Activated T-cell treated with anti-CD3 and anti-CD28 coated beads for 48 hours (primary cell): Measurements from ENCODE around the gene ZDHHC14.
"Not testable (repeated sequence)": the region's sequence is repeated elsewhere in the genome, so short reads cannot be mapped to it uniquely, and the experiment has no call there.

ENCODE experiments used
- DNase-seq: peaks from one replicate; pipeline ENCODE4 v3.0.0-alpha.2; 2020; ENCODE audit warnings: low read depth

Gene ZDHHC14

DNA sequence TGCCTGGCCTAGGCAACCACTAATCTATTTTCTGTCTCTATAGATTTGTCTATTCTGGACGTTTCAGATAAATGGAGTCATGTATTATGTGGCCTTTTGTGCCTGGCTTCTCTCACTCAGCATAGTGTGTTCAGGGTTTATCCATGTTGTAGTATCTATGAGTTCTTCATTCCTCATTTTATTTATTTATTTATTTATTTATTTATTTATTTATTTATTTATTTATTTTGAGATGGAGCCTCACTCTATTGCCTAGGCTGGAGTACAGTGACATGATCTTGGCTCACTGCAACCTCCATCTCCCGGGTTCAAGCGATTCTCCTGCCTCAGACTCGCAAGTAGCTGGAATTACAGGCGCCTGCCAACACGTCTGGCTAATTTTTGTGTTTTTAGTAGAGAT lies 86.3 kb downstream of the ZDHHC14 start:
- not testable (repeated sequence) for DNase-seq

DNA sequence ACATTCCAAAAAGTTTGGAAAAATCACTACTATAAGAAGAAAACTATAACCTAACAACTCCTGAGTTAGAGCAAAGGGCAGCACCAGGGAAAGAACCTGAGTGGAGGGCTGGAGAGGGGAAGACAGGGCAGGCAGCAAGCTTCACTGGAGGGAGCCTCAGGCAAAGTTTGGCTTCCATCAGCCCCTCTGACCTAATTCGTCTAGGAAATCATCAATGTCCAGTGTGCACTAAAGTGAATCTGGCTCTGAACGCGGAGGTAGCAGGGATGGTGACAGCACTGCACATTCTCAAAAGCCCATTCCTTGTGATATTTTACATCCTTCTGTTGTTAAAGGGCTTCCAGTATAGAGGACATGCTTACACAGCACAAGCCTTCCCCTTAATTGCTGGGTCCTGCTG lies 87.1 kb downstream of the ZDHHC14 start:
- DNase-seq: no peak

DNA sequence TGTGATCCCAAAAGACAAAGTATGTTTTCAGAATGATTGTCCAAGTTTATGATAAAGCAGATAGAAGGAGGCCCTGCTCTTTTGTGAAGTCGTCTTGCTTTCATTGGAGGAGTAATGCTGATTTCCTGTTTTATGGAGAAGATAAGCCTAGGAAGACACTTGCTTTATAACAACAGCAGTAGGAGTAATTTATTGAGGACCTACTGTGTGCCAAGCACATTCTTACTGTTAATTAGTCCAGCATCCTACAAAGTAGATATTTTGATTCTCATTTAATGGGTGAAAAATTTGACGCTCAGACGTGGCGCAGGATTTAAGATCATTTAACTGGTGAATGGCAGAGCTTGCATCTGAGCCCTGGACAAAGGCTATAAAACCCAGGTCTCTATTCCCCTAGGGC lies 87.6 kb downstream of the ZDHHC14 start:
- no peak for DNase-seq

DNA sequence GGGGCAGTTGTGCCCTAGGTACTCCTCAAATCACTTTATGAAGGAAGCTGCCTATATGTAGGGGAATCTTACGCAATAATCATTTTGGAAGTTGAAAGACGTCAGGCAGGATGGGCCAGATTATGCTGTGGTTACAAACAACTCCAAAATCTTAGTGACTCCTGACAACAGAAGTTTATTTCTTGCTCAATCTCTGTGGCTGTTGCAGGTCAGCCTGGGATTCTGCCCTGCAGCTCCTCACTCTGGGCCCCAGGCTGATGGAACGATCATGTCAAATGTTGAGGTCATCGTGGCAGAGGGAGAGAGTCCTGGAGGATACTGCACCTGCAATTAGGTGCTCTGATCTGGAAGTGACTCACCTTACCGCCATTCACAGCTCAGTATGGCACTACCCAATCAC lies 88.4 kb downstream of the ZDHHC14 start:
- DNase-seq: no peak

DNA sequence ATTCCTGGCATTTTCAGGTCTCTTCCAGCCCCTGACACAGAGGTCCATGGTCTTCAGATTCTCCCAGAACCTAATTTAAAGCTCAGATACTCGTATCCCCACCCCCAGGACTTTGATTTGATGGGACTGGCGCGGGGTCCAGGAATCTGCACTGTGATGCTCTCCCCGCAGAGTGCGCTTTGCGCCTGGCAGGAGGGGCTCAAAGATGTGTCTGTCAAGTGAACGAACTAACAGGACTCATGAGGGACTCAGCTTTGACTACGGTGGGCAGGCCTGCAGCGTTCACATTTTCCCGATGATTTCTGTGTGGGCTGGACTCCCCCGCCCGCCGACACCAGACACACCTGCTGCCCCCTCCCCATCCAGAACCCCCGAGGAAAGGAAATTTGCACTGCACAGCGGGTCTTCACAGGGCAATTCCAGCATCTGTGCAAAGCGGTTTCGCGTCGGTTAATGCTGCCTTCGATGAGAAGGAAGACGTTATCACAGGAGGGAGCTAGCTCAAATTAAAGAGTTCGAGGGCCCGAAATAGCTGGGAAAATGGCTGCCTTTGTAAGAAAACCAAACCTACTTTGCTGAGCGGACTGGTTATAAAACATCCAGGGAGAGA lies 90.2 kb downstream of the ZDHHC14 start:
- DNase-seq: no peak

DNA sequence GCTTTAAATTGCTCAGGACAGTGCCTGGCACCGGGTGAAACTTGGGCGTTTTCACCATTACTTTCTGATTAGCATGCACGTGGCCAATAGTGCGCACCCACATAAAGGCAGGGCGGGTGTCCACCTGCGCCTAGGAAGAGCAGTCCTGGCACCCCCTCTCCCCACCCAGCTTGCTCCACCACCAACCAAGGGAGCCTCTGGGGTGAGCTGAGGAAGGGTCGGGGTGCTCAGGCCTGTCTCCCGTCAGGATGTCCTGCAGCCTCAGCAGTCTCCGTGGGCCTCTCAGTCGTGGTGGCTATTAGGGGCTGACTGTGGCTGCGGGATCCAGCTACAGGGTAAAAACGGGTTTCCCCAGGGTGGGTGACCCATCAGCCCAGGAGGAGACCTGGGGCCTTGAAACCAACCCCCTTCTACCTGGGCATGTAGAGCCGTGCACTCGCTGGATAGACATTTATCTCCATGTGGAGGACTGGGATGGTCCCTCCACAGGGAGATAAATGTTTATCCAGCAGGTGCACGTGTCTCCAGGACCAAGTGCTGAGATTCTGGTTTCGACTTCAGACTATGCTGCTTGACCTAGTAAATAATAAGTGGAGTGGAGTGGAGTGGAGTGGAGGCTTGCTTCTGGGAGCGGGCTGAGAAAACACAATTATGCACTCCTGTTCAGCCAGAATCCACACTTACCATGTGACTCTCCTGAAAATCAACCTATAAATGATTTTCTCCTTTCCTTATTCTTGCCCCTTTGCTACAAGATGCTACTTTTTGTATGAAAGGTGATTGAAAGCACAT lies 91.1 kb downstream of the ZDHHC14 start:
- no peak for DNase-seq

DNA sequence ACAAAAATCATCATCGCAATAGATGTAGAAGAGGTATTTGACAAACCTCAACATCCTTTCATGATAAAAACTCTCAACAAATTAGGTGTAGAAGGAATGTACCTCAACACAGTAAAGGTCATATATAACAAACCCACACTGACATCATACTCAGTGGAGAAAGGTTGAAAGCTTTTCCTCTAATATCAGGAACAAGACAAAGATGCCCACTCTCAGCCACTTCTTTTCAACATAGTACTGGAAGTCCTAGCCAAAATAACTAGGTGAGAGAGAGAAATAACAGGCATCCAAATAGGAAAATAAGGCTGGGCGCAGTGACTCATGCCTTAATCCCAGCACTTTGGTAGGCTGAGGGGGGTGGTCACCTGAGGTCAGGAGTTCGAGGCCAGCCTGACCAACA lies 95.8 kb downstream of the ZDHHC14 start:
- DNase-seq: no peak

DNA sequence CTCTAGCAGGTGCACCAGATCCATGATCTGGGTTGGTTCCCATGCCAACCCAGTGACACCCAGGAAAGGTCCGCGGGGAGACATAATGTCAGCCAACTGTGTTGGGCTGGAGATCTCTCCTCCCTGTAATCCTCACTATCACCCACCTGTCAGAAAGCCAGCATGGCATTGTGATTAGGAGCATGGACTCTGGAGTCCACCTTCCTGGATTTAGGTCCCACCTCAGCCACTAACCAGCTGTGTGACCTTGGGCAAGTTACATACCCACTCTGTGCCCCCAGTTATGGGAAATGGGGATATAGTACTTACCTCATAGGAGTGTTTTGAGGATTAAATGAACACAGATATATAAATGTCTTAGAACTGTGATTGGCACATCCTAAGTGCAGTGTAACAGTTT lies 97.9 kb downstream of the ZDHHC14 start:
- DNase-seq: no peak

DNA sequence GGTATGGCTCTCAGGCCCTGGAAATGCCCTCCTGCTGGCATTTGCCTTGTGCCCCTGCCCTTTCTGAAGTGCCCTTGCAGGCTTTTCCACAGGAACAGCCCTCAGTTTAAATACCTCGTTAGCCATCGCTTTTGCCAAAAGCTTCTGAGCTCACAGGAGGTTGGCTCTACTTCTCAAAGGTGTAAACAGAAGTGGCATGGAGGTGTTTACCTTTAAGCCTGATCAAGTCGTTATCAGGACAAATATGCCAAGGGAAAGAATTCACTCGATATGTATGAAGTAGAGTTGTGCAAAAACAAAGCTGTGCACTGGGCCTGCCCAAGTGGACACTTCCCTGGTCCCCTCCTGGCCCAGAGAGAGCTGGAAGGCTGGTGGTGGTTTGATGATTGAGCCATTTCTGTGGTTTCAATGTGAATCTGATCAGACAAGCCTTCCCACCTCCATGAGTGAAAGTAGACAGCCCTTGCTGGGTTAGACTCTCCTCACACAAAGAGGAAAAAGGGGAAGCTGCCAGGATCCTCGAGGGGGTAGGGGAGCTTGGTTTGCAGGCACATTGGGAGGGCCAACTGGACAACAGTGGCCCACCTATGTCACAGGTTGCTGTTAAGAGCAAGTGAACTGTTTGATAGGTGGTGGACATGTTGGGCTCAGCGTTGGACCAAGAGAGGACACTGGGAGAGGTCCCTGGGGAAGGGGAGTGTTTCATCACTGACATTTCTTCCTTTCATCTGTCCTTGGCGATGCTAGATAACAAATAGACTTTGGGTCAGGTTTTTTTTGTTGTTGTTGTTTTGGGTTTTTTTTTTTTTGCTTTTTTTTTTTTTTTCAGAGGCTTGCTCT lies 98.7 kb downstream of the ZDHHC14 start:
- DNase-seq: no peak

DNA sequence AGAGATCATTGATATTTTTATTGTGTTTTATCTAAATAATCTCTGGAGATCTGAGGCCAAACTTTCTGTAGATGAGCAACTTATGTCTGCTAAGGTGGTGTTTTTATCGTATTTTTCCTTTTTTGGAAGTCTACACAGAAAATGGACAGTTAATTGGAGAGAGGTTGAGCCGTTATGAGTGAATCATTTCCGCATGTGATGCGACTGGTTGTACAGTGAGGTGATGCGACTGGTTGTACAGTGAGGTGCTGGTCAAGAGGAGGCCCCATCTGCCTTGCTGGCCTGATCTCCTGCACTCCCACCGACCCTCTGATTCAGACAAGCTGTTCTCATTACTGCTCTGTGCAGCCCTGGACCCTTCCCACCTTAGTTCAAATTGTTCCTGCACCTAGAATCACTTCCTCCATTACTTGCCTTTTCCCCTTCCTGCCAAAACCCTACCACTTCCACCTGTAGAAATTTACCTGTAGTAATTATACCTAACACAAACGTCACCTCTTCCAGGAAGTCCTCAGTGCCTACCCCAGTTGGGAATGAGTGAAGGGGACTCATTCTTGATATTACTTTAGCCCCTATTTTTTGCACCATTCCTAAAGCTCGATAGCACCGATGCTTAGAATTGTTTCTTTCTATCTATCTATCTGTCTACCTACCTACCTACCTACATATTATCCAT lies 100.3 kb downstream of the ZDHHC14 start:
- no peak for DNase-seq

DNA sequence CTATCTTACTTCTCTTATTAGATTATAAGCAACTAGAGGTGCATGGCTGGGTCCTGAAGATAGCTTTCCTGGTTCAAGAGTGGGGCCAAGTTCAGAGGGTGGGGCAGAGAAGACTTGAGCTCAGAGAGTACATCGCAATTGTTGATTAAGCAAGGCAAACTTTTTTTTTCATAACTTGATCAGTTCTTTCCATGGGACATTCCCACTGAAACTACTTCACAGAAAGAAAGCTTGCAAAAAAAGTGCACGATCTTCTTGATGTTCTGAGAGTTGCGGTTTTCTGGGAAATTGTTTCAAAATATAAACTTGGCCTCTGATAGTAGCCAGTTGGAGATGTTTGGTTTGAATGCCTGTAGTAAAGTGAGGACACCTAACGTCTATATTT lies 100.9 kb downstream of the ZDHHC14 start:
- no peak for DNase-seq

DNA sequence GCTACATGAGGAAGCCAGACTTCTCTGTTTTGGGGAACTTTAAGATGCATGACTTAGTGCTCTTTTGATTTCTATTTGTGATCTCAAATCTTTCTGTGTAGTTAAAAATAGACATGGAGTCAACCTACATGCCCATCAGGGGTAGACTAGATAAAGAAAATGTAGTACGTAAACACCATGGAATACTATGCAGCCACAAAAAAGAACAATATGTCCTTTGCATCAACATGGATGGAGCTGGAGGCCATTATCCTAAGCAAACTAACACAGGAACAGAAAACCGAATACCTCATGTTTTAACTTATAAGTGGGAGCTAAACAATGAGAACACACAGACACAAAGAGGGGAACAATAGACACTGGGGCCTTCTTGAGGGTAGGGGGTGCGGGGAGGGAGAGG lies 102.8 kb downstream of the ZDHHC14 start:
- no peak for DNase-seq

DNA sequence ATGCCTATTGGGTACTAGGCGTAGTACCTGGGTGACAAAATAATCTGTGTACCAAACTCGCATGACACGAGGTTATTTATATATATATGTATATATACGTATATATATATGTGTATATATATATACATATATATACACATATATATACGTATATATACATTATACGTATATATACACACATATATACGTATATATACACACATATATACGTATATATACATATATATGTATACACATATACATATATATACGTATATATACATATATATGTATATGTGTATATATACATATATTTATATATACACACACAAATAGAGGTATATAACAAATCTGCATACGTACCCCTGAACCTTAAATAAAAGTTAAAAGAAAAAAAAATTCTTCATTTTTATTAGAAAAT lies 103.2 kb downstream of the ZDHHC14 start:
- DNase-seq: no peak

DNA sequence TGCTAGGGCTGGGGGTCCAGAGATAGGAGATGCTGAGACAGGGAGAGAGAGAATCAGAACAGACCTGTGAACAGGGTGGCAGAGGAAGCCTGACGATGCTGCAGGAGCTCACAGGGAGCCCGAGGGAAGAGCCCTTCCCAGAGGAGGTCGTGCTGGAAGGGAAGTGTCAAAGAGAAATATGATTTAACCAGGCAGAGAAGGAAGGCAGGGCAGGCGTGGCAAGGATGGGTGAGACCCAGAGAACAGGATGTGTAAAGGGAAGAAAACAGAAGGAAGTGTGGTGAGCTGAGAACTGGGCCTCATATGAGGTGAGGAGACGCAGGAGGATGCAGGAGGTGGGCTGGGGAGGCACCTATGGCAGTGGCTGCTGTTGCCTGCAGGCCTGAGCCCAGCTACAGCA lies 105.6 kb downstream of the ZDHHC14 start:
- no peak for DNase-seq

DNA sequence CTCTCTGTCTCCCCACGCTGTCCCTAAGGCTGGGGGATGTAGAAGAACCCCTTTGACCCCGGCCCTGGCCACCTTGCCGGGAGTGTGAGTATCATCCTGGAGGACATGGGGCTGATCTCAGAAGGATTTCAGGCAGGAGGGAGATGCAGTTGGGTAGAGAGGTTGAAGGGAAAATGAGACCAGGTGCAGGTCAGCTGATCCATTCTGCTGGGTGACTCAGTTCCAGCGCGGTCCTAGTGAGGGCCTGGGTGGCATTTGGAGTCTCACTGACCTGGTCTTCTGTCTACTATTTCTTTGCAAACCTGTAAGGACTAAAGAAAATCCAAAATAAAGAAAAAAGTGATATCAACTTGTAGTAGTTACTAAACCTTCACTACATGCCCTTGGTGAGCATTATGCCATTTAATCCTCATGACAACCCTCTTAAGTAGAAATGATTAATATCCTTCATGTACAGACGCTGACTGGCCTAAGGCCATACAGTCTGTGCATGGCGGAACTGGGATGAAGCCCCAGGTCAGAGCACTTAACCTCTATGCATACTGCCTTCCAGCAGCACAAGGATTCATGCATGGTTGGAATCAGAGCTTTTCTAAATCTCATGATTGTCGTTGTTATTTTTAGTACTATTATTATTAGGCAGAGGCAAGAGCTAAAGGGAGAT lies 106.3 kb downstream of the ZDHHC14 start:
- DNase-seq: no peak

DNA sequence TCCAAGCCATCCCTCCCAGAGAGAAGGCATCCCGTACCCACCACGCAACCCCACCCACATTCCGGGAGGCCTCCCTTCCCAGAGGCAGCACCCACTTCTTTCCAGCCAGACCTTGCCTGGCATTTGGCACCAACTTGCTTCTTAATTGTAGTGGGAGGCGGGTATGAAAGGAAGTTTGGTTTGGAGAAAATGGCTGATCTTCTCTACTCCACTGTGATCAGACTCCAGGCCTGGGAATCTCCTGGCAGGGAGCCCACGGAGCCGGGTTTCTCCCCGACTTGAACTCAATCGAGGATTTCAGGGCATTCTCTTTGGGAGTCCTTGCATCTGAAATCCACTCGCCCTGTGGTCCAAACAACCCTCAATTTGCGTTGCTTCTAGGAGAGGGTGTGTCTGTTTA lies 107.1 kb downstream of the ZDHHC14 start:
- no peak for DNase-seq

DNA sequence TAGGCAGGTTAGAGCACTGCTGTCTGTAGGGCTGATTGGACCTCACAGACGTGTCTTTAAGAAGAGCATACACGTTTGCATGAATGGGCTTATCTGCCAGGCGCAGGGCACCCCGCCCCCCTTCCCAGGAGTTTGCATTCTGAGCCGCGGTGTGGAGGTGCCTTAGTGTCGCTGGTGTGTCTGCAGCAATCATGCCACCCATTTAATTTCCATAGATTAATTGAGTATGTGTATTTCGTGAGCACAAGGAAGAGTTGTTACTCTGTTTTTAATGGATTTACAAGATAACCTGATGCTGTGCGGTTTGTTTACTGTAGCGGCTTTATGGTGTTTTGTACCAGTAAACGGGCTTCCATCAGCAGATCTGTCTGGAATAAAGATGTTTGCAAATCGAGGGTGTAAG lies 107.7 kb downstream of the ZDHHC14 start:
- DNase-seq: no peak

DNA sequence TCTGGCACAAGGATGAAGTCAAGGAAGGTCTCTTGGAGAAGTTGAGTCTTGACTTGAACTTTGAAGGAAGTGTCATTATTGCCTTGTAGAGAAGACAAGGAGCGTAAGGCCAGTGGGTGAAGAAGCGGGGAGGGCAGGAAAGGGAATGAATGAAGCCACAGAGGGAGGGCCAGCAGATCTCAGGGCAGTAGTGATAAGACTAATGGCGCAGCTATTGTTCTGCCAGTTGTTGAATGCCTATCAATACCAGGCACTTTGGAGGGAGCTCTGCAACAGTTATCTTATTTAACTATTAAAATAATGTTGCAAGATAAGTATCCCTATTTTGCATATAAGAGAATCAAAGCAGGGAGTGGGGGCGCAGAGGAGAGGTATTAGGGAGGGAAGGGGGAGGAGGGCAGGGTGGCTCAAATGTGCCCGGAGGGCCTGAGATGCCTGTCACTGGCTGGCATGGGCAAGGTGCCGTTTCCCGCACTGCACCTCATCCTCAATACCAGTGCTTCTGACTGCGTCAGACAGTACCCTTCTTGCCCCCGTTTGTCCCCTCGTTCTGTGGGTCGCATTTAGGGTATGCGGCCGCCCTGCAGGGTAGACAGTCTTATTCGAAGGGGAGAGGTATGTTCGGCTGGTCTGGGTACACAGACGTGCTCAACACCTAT lies 109.8 kb downstream of the ZDHHC14 start:
- DNase-seq: no peak

DNA sequence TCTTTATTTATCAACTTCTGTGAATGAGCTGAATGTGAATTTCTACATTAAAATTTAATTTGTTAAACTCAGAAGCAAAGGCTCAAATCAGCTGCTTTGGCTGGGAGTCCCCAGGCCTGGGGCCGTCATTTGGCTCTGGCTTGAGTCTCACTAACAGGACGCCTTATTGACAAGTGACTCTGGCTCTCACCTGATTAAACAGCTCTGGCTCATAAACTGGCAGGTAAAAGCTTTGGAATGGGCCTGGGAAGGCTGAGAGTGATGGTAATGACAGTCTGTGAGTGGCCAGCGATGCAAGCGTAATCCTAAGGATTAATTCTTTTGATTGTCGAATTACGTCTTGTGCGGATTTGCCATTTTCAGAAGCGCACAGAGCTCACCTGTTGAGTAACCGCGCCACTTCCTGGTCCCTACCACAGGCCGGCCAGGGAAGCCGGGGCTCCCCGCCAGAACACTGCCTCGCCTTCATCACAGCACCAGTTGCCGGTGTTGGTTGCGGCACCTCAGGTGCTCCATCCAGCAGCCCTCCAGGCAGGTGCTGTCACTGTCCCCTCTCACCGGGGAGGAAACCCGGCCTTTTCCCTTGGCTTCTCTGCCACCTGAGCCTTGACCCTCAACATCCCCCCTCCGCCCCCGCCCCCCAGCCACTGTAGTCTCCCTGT lies 110.7 kb downstream of the ZDHHC14 start:
- DNase-seq: no peak

DNA sequence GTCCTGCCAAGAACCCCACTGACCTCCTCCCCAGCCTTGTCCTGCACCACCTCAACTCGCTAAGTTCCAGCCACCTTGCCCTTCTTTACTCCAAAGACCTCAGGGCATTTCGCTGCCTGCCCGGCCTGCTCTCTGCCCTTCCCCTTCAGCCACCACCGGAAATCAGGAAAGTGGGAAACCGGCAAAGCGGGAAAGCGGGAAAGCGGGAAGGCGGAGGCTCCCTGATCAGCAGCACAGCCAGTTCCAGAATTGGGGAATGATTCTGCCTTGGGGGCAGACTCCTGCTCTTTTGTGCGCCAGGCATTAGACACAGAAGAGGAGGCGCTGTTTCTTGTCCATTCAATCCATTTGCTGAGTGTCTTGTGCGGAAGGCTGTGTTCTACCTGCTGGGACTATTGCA lies 111.3 kb downstream of the ZDHHC14 start:
- DNase-seq: no peak

DNA sequence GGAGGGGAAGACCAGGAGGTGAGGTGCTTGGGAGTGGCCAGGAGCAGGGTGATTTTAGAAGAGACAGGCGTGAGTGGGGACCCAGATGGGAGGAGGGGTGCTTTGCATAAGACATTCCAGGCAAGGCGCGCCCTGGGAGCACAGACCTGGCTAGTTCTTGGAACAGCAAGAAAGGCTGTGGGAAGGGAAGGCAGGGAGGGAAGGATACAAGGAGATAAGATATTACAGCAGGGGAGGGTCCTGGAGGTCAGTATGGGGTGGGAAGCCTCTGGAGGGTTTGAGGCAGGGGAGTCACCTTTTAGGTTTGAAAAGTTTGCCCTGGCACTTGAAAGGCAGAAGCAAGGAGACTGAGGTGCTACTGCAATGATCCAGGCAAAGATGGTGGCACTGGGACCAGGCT lies 111.8 kb downstream of the ZDHHC14 start:
- no peak for DNase-seq
